ENCODE results near the gene IMMP1L. TPM values are rescaled to one million over a fixed set of nuclear protein-coding genes. Genes with fewer than 3 reads are reported as not detected.

Gene IMMP1L
- total and polyA plus RNA-seq, 9 donors, result 15.4 to 57.8 (median 22.7) TPM

DNA sequence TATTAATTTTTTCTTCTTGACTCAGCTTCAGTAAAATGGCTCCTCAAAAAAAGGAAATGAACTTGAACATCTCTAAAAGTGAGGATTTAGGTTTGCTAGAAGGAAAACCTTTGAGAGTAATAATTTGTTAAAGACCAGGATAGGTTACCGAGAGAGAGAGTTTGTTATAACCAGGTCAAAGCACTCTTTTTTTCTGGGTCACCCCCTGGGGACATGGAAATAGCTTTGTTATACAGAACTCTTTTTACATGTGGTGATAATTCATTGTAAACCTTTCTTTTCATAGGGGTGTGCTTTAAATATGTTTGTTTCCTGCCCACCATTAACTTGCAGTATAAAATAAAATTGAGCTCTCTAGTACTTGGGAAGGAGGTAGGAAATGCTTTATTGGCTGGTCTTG lies 92.1 kb downstream of the IMMP1L start:
- no peak overlapping the region for H3K4me3 ChIP-seq
- TF ChIP-seq, protein P1, sequence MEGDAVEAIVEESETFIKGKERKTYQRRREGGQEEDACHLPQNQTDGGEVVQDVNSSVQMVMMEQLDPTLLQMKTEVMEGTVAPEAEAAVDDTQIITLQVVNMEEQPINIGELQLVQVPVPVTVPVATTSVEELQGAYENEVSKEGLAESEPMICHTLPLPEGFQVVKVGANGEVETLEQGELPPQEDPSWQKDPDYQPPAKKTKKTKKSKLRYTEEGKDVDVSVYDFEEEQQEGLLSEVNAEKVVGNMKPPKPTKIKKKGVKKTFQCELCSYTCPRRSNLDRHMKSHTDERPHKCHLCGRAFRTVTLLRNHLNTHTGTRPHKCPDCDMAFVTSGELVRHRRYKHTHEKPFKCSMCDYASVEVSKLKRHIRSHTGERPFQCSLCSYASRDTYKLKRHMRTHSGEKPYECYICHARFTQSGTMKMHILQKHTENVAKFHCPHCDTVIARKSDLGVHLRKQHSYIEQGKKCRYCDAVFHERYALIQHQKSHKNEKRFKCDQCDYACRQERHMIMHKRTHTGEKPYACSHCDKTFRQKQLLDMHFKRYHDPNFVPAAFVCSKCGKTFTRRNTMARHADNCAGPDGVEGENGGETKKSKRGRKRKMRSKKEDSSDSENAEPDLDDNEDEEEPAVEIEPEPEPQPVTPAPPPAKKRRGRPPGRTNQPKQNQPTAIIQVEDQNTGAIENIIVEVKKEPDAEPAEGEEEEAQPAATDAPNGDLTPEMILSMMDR (IDR thresholded peaks at IDR 0.05), result no peak
- TF ChIP-seq EP300 (IDR thresholded peaks at IDR 0.05), result no peak
- TF ChIP-seq POLR2A (IDR thresholded peaks at IDR 0.05), result no peak
- WGBS, 3 donors, result 91 to 97% (median 92%) methylated on average over 1 of the region's 1 CpG
- no peaks in the 10 kb centered on the region for H3K4me1 ChIP-seq (ENCODE audit: insufficient read depth)
- no peak for DNase-seq
- no peaks in the 10 kb centered on the region for H3K9me3 ChIP-seq
- no peaks in the 10 kb centered on the region for H3K36me3 ChIP-seq
- no peaks in the 10 kb centered on the region for H3K27me3 ChIP-seq
- H3K27ac ChIP-seq, result no peak overlapping the region
- intact Hi-C loops (cut with DNase I), result no loop called here

DNA sequence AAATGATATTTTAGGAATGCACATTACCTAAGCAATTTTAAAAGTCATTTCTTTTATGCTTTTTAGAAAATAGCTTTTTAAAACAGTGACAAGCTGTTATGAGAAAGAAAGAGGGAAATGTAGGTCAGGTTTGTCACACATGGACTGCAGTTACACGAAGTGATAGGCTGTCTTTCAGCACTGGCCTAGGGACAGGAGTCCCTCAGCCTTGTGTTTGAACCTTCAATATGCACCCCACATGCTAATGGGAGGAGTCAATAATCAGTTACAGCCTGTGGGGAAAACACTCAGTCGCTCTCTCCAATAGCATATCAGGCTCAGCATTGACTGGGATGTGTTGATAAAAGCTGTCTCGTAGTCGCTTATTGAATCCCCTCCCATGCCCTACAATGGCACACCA lies 94.0 kb downstream of the IMMP1L start:
- Histone ChIP-seq H3K9me3 (no peaks in the 10 kb centered on the region), H3K4me1 (ENCODE audit: insufficient read depth) (no peaks in the 10 kb centered on the region), H3K36me3 (no peaks in the 10 kb centered on the region), H3K27ac (no peak overlapping the region), H3K27me3 (no peaks in the 10 kb centered on the region), H3K4me3 (no peak overlapping the region)
- no peak for DNase-seq
- TF ChIP-seq EP300 (IDR thresholded peaks at IDR 0.05) (no peak), POLR2A (IDR thresholded peaks at IDR 0.05) (no peak)
- TF ChIP-seq, protein P1 (IDR thresholded peaks at IDR 0.05), result no peak
- WGBS, 3 donors, result 82 to 89% (median 88%) methylated on average over 4 of the region's 4 CpGs
- intact Hi-C loops (cut with DNase I), result no loop called here

GRCh38 chr11:31414338-31414737 lies 95.1 kb downstream of the IMMP1L start:
- no peaks in the 10 kb centered on the region for H3K27me3 ChIP-seq
- intact Hi-C loops (cut with DNase I), result no loop called here

GRCh38 chr11:31412946-31413345 lies 96.5 kb downstream of the IMMP1L start:
- intact Hi-C loops (cut with DNase I), result no loop called here
- H3K36me3 ChIP-seq, result no peaks in the 10 kb centered on the region
- no peaks in the 10 kb centered on the region for H3K27me3 ChIP-seq

More at GRCh38 chr11:31414338-31414737, 95.1 kb downstream of the IMMP1L start:
- Histone ChIP-seq H3K27ac (no peak overlapping the region), H3K4me3 (no peak overlapping the region), H3K4me1 (ENCODE audit: insufficient read depth) (no peaks in the 10 kb centered on the region), H3K36me3 (no peaks in the 10 kb centered on the region), H3K9me3 (no peaks in the 10 kb centered on the region)
- 79 to 84% (median 79%) methylated on average over 3 of the region's 3 CpGs for WGBS, 3 donors
- DNase-seq, result no peak
- TF ChIP-seq POLR2A (IDR thresholded peaks at IDR 0.05) (no peak), EP300 (IDR thresholded peaks at IDR 0.05) (no peak)
- TF ChIP-seq, protein P1 (IDR thresholded peaks at IDR 0.05), result no peak

More at GRCh38 chr11:31412946-31413345, 96.5 kb downstream of the IMMP1L start:
- H3K9me3 ChIP-seq, result no peaks in the 10 kb centered on the region
- DNase-seq, result no peak
- no peaks in the 10 kb centered on the region for H3K4me1 ChIP-seq (ENCODE audit: insufficient read depth)
- TF ChIP-seq POLR2A (IDR thresholded peaks at IDR 0.05), result no peak
- TF ChIP-seq, protein P1 (IDR thresholded peaks at IDR 0.05), result no peak
- TF ChIP-seq EP300 (IDR thresholded peaks at IDR 0.05), result no peak
- H3K27ac ChIP-seq, result no peak overlapping the region
- 94 to 99% (median 97%) methylated on average over 2 of the region's 2 CpGs for WGBS, 3 donors
- H3K4me3 ChIP-seq, result no peak overlapping the region
